Measurements from ENCODE around the gene FAM83B.

Gene FAM83B

GRCh38 chr6:54910921-54911320 is 64.3 kb downstream of the FAM83B start:
- Histone ChIP-seq H3K27me3 (no peaks in the 10 kb centered on the region), H3K36me3 (no peaks in the 10 kb centered on the region), H3K4me3 (ENCODE audit: low read depth in 1 of 2, low read length in 1 of 2) (no peak overlapping the region), H3K9me3 (no peaks in the 10 kb centered on the region), H3K4me1 (ENCODE audit: control insufficient read depth in 1 of 2, insufficient read depth in 1 of 2, low read depth in 1 of 2, low read length in 1 of 2) (no peaks in the 10 kb centered on the region), H3K27ac (no peak overlapping the region)
- no peak for TF ChIP-seq CTCF (IDR thresholded peaks at IDR 0.05)

DNA sequence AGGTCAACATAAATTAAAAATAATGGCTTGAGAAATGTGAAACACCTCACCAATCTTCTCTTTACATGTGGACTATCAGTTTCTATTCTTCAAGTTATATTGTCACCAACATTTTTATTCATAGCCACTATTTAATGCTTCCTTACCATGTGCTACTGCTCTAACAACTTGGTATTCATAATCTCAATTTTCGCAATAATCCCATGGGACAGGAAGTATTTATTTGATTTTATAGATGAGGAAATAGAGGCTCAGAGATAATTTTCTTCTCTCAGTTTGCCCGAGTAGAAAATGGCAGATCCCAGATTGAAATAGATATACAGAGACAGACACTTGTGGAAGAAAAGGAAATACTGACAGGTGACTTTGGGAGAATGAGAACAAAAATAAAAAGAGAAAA is 66.6 kb downstream of the FAM83B start:
- no peaks in the 10 kb centered on the region for H3K36me3 ChIP-seq
- no peaks in the 10 kb centered on the region for H3K27me3 ChIP-seq
- H3K27ac ChIP-seq = no peak overlapping the region
- H3K4me3 ChIP-seq (ENCODE audit: low read depth in 1 of 2, low read length in 1 of 2) = no peak overlapping the region
- no peaks in the 10 kb centered on the region for H3K9me3 ChIP-seq
- H3K4me1 ChIP-seq (ENCODE audit: control insufficient read depth in 1 of 2, insufficient read depth in 1 of 2, low read depth in 1 of 2, low read length in 1 of 2) = no peaks in the 10 kb centered on the region
- TF ChIP-seq CTCF (IDR thresholded peaks at IDR 0.05) = no peak

GRCh38 chr6:54916858-54917257 is 70.3 kb downstream of the FAM83B start:
- TF ChIP-seq CTCF (IDR thresholded peaks at IDR 0.05) = no peak
- Histone ChIP-seq H3K4me1 (ENCODE audit: control insufficient read depth in 1 of 2, insufficient read depth in 1 of 2, low read depth in 1 of 2, low read length in 1 of 2) (no peaks in the 10 kb centered on the region), H3K27ac (no peak overlapping the region), H3K27me3 (no peaks in the 10 kb centered on the region), H3K36me3 (no peaks in the 10 kb centered on the region), H3K9me3 (no peaks in the 10 kb centered on the region), H3K4me3 (ENCODE audit: low read depth in 1 of 2, low read length in 1 of 2) (no peak overlapping the region)

GRCh38 chr6:54920628-54921027 is 74.1 kb downstream of the FAM83B start:
- TF ChIP-seq CTCF (IDR thresholded peaks at IDR 0.05) = no peak
- H3K27ac ChIP-seq = no peak overlapping the region
- no peaks in the 10 kb centered on the region for H3K9me3 ChIP-seq
- no peaks in the 10 kb centered on the region for H3K27me3 ChIP-seq
- H3K4me1 ChIP-seq (ENCODE audit: control insufficient read depth in 1 of 2, insufficient read depth in 1 of 2, low read depth in 1 of 2, low read length in 1 of 2) = no peaks in the 10 kb centered on the region
- no peaks in the 10 kb centered on the region for H3K36me3 ChIP-seq
- H3K4me3 ChIP-seq (ENCODE audit: low read depth in 1 of 2, low read length in 1 of 2) = no peak overlapping the region

- Histone ChIP-seq H3K4me1 (ENCODE audit: control insufficient read depth in 1 of 2, insufficient read depth in 1 of 2, low read depth in 1 of 2, low read length in 1 of 2) (no peaks in the 10 kb centered on the region), H3K27ac (no peak overlapping the region), H3K36me3 (no peaks in the 10 kb centered on the region), H3K9me3 (no peaks in the 10 kb centered on the region), H3K4me3 (ENCODE audit: low read depth in 1 of 2, low read length in 1 of 2) (no peak overlapping the region), H3K27me3 (no peaks in the 10 kb centered on the region)
- no peak for TF ChIP-seq CTCF (IDR thresholded peaks at IDR 0.05)
These were observed 75.3 kb downstream of the FAM83B start for GRCh38 chr6:54921891-54922290.
